ENCODE data around the gene KIF6.

- TF ChIP-seq EZH2 (IDR thresholded peaks at IDR 0.05; ENCODE audit: insufficient read depth, low read length): no peak
- TF ChIP-seq, protein P1, sequence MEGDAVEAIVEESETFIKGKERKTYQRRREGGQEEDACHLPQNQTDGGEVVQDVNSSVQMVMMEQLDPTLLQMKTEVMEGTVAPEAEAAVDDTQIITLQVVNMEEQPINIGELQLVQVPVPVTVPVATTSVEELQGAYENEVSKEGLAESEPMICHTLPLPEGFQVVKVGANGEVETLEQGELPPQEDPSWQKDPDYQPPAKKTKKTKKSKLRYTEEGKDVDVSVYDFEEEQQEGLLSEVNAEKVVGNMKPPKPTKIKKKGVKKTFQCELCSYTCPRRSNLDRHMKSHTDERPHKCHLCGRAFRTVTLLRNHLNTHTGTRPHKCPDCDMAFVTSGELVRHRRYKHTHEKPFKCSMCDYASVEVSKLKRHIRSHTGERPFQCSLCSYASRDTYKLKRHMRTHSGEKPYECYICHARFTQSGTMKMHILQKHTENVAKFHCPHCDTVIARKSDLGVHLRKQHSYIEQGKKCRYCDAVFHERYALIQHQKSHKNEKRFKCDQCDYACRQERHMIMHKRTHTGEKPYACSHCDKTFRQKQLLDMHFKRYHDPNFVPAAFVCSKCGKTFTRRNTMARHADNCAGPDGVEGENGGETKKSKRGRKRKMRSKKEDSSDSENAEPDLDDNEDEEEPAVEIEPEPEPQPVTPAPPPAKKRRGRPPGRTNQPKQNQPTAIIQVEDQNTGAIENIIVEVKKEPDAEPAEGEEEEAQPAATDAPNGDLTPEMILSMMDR (IDR thresholded peaks at IDR 0.05; ENCODE audit: insufficient read depth, low read depth, low read length): no peak
Observed at GRCh38 chr6:39360378-39360777, 364.8 kb downstream of the KIF6 start.
